Measurements from ENCODE around the gene CLEC1A. TPM values are rescaled to one million over a fixed set of nuclear protein-coding genes. Genes with fewer than 3 reads are reported as not detected.

The CLEC1A gene
- total RNA-seq, 1 experiment from 2014 or later = not detected

DNA sequence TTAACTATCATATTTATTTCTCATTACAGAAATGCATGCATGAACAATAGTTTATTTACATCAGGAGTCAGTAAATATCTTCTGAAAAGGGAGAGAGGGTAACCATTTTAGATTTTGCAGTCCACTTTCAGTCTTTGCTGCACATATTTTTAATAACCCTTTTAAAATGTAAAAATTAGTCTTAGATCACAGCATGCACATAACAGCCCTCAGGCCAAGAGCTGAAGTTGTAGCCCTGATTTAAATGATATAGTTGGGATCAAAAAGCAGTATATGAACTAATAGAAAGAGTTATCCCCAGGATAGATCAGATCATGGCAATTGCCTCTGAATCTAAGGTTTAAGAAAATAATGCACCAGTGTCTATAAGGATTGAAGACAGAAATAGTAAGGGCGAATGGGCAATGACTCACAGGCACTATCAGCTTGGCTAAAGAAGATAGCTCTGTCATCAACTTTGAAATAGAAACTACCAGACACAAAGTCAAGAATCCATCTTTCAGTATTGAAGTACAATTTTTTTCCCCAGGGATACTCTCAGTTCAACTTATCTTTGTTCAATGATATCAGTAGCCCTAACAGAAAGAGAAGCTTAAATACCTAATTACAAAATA lies 44.3 kb upstream of the CLEC1A start:
- Histone ChIP-seq H2AFZ (ENCODE audit: low read depth, low read length, poor library complexity, severe bottlenecking) (no peak overlapping the region), H3K4me3 (replicated peaks in 1 of 2; ENCODE audit: low read depth in 1 of 2, low read length in 2 of 2) (no peak overlapping the region), H3K9ac (ENCODE audit: low read length) (no peak overlapping the region), H3K9me3 (ENCODE audit: control insufficient read depth in 1 of 2, insufficient read depth in 1 of 2, low read depth in 1 of 2, low read length in 2 of 2) (no peaks in the 10 kb centered on the region), H3K36me3 (ENCODE audit: control insufficient read depth in 1 of 2, insufficient read depth in 2 of 2, low read length in 2 of 2) (no peaks in the 10 kb centered on the region), H4K20me1 (ENCODE audit: insufficient read depth) (no peaks in the 10 kb centered on the region; the same call in 1 of the 2 replicates), H3K27me3 (ENCODE audit: insufficient read depth, low read length) (no peaks in the 10 kb centered on the region), H3K27ac (ENCODE audit: low read depth, low read length) (no peak overlapping the region), H3K9me2 (ENCODE audit: insufficient read depth) (no peaks in the 10 kb centered on the region), H3K4me1 (ENCODE audit: control insufficient read depth in 1 of 2, insufficient read depth in 2 of 2, low read length in 2 of 2) (no peaks in the 10 kb centered on the region), H3K4me2 (ENCODE audit: low read length) (no peak overlapping the region), H3K79me2 (ENCODE audit: insufficient read depth, low read length) (no peaks in the 10 kb centered on the region)
- POLR2A ChIA-PET = interaction anchor here (0.6 kb wide), 1 partner anchor 15 kb away, joined by 4 read pairs; no protein-coding TSS in a partner anchor
- CTCF ChIA-PET = interaction anchor here (1.0 to 2.0 kb wide), 3 partner anchors 10 to 133 kb away, joined by 3 to 11 read pairs (median 3); no protein-coding TSS in a partner anchor
- TF ChIP-seq SRF (IDR thresholded peaks at IDR 0.05; ENCODE audit: low read depth) (no peak), EGR1 (IDR thresholded peaks at IDR 0.05; ENCODE audit: low read depth) (no peak), CEBPB (IDR thresholded peaks at IDR 0.05; ENCODE audit: low read depth) (no peak), YY1 (IDR thresholded peaks at IDR 0.05; ENCODE audit: extremely low read depth, insufficient replicate concordance, low read depth, low read length) (no peak), RAD21 (IDR thresholded peaks at IDR 0.05; ENCODE audit: low read depth) (no peak), EZH2 (IDR thresholded peaks at IDR 0.05) (no peak), ZNF274 (IDR thresholded peaks at IDR 0.05; ENCODE audit: low read depth, low read length) (no peak), POLR2AphosphoS5 (IDR thresholded peaks at IDR 0.05; ENCODE audit: low read depth, low read length) (no peak), FOSL1 (IDR thresholded peaks at IDR 0.05; ENCODE audit: low read depth) (no peak), SIN3A (IDR thresholded peaks at IDR 0.05; ENCODE audit: low read depth) (no peak), ATF3 (IDR thresholded peaks at IDR 0.05) (no peak), REST (IDR thresholded peaks at IDR 0.05; ENCODE audit: low read depth) (no peak)
- no TSS peak for BruUV-seq (replicated peaks)
- intact Hi-C loops (cut with micrococcal nuclease) = loop anchor here (5.0 kb wide), 1 partner anchor 201 kb away; no protein-coding TSS in a partner anchor
- ATAC-seq (no peak), DNase-seq (ENCODE audit: low read depth, low spot score) (no peak)
- RAD21 ChIA-PET (ENCODE audit: low non-redundant PET in 1 of 2, low total read pairs in 2 of 2, uncharacterized antibody in 2 of 2, unreplicated experiment in 2 of 2) = no interaction called here
